HUDEP-2 (cell line): Measurements from ENCODE around the gene SLC6A7.

ENCODE experiments used
- DNase-seq, 76 experiments: peaks; one replicate each; lab custom pipeline; 2025; ENCODE audit not compliant: unreplicated experiment in 76 of 76; lab: John Stamatoyannopoulos, UW

Gene SLC6A7

DNA sequence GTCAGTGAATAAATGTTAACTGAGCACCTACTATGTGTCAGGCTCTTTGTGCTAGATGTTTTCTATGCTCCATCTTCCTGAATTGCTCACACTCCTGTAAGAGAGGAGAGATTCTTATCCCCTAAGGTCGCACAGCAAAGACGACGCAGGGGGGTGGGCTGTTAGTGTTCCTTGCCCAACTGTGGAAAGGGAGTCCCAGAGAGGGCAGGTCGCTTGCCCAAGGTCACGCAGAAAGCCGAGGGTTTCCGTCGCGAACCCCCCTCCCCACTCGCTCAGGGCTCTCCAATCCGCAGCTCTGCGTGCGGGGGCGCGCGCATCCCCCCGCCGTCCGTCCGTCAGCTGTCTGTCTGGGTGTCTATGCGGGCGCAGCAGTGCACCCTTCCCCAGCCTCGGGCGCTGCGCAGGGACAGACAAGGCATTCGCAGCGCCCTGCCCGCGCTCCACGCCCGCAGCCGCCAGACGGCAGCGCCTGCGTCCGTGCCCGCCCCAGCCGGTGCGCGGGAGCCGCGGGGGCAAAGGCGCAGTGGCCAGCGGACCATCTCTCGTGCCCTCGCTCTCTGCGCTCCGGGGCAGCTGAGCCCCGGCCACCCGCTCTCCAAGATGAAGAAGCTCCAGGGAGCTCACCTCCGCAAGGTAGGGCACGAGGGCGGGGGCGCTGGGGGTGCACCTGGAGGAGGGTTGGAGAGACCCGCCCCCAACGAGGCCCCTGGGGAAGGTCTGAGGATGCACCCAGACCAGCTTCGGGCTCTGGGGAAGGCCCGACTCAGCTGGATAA is at the start of gene SLC6A7:
TSS of gene SLC6A7 (plus strand) at position 335 of the 775 bp plus-strand sequence. CDS start at position 601, 266 bp downstream.
- no peak for DNase-seq

DNA sequence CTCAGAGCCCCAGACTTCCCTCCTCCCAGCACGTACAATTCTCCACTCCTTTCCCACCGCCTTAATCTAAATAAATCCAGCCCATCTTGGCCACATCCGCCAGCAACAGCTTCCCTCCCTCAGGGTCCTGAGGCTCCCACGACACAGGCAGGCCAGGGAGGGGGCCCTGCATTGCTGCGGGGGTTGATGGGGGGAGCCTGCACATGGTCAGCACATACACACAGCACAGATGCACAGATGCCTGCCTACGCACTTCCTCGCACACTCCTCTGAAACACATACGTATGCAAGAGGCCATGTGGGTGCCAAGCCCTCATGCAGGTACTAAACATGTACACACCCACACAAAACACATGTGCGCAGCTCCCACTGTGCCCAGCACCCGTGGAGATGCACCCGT is 49.0 kb upstream of the SLC6A7 start:
- no peak for DNase-seq

DNA sequence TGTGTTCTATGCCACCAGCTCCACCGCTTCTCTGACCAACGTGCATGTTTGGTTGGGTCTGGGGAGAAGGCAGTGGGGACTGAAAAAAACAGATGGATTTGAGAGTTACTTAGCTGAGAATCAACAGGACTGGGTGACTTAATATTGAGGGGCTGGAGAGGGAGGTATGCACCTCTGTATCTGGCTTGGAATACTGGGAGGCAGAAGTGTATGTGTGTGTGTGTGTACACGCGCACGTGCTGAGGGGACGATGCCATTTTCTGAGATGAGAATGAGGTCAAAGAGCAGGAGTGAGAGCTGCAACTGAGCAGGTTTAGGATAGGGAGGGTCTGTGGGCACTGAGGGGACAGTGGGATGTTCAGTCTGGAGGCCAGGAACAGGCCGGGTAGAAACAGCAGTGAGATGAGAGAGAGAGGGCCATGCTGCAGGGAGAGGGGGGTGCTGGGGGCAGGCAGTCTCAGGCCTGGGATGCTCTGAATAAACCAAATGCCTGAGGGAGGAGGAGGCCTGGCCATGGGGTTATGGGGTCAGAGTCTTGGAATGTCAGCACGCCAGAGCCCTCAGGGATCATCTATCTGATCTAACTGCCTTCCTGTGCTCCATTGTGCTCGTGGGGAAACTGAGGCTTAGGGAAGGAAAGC is 48.2 kb upstream of the SLC6A7 start:
- DNase-seq, result no peak

DNA sequence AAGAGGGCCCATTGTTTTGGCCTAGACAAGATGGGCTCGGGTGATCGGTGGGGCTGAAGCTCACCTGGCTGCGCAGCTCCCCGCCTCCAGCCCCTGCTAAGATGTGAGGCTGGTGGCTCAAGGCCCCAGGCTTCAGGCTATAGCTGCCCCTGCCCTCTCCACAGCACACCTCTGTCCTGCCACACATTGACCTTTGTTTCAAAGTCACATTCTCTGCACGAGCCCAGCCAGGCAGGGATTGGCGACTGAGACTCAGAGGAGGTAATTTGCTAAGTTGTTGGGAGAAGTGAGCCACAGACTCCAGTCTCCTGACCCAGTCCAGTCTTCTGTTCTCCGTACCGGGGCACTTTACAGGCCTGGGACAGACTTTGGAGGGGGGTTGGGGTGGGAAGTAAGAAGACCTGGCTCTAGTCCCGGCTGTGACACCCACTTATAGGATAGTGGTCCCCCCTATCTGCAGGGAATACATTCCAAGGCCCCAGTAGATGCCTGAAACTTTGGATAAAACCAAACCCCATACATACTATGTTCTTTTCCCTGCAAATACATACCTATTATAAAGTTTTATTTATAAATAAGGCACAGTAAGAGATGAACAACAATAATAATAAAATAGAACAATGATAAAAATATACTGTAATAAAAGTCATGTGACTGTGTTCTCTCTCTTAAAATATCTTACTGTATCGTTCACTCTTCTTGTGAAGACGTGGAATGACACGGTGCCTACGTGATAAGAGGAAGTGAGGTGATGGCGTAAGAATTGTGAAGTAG is 47.5 kb upstream of the SLC6A7 start:
- DNase-seq, result no peak

DNA sequence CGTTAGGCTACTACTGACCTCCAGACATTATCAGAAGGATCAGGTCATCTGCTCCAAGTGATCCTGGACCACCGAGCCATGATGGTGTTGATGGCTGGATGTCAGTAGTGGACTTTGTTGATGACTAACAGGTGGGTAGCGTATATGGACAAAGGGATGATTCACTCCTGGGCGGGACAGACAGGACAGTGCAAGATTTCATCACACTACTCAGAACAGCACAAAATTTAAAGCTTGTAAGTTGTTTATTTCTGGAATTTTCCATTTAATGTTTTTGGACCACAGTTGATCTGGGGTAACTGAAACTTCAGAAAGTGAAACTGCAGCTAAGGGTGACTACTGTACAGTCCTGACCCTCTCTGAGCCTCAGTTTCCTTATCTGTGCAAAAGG is 46.9 kb upstream of the SLC6A7 start:
- no peak for DNase-seq

DNA sequence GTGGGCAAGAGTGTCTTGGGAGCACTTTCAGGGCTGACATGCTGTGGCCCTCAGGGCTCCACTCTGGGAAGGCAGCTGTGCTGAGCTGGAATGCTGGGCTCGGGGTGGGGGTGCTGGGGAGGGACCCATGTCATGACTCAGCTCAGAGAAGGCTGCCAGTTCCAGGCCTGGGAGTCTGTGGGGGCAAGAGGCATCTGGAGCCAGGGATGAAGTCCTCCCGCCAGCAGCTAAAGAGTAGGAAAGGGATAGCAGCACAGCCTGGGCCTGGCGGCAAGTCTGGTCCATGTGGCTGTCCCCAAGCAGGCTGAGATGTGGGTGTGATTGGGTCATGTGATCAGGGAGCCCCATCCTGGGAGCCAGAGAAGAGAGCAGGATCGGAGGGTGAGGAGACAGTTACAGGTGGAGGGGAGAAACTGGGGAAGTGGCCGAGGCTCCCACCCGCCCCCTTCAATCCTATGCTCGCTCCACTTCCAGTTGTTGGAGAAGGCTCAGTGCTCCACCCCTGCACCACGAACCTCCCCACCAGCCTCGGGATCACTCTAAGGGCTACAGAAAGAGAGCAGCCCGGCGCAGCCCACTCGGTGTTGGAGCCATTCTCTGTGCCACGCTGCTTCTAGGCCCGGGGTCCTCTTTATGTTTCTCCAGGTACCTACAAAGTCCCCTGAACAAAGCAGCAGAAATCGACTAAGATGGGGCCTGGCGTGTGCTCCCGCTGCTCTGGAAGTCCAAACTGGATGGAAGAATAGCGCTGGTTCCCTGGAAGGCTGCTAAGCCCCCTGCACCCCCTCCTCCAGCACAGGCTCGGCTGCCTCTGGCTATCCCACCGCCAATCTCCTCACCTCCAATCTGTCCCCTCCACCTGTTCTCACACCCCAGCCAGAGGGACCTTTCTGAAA is 46.3 kb upstream of the SLC6A7 start:
- no peak for DNase-seq

DNA sequence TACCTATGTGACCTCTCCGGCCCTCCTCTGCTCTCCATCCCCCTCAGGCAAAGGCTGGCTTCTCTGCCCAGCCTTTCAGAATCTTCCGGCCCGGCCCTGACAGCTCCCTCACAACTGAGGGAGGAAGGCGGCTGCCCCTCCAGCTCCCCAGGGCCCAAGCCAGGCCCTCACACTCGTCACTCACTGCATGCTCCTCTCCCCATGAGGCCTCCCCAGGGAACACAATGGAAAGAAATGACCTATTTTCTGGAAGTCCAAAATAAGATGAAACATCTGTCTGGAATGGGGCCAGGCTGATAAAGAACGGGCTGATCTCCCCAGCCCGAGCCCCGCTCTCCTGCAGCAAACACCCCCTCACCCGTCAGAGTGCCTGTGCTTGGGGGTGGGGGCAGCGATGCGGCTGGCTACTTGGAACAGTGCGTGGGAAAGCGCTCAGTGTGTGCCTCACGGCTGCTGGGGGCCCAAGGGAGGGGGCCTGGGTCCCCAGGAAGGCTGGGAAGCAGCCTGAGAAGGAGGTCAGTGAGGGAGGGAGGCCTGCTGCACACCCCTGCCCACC is 45.5 kb upstream of the SLC6A7 start:
- no peak for DNase-seq

DNA sequence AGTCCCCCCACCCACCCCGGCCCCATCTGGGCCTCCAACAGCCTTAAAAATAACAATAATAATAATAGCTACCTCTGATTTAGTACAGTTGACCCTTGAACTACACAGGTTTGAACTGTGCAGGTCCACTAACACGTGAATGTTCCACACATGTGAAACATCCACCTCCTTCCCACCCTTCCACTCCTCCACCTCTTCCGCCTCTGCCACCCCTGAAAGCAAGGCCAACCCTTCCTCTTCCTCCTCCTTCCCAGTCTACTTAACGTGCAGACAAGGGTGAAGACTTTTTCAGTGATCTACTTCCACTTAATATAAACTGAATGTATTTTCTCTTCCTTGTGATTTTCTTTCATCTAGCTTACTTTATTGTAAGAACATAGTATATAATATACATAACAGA is 45.0 kb upstream of the SLC6A7 start:
- DNase-seq, result no peak

DNA sequence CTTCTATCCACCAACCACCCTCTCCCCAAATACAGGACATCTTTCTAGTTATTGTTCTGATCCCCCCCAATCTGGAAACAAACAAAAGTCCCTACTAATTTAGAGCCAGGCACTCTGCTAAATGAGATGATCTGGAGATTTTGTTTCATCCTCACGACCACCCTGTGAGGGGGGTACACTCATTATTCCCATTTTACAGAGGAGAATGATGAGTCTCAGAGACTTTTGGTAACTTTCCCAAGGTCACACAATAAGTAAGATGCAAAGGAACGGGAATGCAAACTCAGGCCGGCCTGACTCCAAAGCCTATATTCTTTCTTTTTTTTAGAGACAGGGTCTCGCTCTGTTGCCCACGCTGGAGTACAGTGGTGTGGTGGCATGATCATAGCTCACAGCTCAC is 43.6 kb upstream of the SLC6A7 start:
- DNase-seq, result no peak

DNA sequence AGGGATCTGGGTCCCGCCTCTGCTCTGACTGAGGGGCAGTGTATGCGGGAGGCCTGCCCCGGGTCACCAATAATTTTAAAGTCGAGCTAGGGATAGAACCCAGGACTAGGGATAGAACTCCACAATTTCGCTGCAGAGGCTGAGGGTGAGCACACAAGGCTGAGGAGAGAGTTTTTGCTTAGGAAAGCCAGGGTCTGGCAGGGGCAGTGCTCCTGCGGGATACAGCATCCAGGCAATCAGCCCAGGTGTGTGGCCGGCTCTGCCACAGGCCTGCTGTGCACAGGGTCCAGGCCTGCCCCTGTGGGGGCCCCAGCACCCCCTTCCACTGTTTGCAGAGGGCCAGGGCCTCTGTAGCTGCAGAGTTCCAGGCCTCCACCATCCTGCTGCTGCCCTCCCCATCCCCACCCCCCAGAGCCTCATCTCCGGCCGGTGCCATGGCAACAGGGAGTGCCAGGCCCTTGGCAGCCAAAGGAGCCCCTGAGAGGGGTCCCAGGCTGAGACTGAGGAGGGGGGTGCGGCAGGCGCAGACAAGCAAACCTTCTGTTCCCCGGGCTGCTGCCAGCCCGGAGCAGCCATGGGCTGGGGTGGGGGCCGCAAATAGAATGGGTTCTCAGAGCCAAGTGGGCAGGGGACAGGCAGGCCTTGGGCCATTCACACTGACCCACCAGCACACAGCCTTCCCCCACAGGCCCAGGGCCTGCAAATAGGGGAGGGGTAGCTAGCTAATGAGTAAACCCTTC is 42.8 kb upstream of the SLC6A7 start:
- DNase-seq, result no peak

DNA sequence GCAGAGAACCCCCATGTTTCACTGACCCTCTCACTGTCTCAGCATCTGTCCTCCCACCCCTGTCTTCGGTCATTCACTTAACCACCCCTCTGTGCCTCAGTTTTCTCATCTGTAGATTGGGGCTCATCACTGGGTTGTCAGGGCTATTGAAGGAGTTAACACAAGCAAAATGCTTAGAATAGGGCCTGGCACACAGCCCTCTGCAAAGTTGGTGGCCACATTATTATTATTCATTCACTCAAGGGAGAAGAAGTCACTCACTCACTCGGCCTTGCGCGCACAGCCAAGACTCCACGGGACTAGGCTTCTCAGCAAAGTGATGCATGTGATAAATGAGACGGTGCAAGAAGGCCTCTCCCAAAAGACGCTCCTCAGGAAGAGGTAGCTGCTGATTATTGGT is 42.2 kb upstream of the SLC6A7 start:
- DNase-seq, result no peak

DNA sequence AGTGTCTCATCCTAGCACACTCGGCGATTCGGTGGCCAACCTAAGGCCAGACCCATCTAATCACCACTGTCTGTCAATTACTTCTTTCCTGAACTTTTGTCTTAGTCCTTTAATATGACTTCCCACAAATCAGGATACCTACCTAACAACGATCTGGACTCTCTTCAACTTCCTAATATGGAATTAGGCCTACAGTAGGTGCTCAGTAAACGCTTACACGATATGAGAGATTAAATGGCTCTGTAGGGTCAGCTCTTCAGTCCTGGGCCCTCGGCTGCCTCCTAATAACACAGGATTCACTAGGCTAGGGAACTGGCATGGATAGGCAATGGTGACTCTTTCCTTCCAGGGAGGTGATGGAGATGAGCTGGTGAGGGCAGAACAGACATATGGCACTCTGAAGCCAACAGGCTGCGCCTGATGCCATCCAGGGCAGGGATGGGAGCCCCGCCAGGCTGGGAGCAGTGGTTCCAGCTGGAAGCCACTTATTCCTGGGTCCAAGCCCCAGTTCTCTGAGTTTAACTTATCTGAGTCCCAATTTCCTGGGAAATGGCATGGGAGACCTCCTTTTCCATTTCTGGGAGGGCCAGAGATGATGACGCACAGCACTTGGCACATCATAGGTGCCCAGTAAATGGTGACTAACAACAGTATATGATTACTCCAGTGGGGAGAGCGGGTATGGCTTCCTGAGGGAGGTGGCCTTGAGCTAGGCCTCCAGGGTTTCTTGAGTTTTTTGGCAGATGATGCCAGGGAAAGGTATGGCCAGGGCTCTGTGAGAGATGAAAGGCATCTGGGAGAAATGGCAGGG is 41.5 kb upstream of the SLC6A7 start:
- DNase-seq, result no peak

DNA sequence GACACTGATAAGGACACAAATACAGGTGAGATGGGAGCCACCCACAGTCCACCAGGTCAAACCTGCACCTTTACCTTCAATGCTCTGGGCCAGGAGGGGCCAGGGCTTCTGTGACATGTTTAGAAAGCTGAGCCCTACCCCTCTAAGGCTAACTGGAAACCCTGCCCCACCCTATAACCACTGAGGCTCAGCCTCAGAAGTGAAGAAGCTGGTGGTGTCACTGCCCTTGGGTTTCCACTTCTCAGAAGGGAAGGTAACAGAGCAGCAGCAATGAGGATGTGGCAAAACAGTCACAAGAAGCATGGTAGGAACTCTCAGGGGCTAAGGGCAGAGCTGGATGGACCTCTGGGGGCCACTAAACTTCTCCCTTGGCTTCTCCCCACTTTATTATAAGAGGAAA is 40.2 kb upstream of the SLC6A7 start:
- no peak for DNase-seq

DNA sequence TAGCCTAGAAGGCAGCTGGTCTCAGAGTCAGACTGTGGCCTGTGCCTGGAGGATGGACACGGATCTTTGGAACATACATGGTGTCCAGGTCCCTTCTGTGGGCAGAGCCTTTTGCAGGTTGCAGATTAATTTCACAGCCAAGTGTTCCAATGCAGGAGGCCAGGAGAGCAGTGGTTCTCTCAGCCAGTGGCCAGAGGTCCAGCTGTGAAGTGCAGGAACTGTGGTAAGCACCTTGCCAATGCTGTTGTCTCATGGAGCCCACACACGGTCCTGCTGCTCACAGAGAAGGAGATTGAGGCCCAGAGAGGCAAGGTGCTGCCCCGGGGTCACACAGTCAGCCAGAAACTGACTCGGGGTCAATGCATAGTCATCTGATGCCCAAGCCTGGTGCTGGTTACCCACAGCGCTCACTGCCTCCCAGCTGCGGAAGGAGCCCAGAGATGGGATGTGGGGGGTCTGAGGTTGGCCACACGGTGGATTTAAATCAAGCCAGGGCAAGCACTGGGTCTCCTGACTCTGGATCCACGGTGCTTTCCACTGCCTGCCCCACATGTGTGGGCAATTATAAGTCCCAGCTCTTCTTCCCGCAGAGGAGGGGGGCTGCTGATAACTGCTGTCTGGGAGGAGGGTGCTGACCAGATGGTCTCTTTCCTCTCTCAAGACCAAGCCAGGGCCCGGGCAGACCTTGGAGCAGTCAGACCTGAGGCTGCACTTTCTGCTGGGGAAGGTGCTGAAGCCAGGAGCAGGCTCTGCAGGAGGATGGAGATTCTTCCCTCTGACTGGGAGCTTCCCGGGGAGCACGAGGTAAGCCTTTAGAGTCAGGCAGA is 37.0 kb upstream of the SLC6A7 start:
- no peak for DNase-seq

DNA sequence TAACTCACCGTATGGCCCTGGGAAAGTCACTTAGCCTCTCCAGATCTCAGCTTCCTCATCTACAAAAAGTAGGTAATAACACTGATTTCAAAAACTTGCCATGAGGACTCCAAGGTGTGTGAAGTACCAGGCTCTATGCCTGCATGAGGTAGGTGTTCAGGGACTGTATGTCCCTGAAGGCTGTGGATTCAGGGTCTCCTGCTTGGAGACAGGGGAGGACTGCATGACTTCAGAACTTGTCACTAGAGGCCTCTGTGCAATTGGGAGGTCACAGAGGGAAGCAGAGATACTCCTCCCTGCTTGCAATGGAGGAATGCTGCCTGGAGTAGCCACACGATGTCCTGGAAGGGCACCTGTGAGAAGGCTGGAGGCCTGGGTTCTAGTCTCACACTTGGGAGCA is 36.4 kb upstream of the SLC6A7 start:
- no peak for DNase-seq

DNA sequence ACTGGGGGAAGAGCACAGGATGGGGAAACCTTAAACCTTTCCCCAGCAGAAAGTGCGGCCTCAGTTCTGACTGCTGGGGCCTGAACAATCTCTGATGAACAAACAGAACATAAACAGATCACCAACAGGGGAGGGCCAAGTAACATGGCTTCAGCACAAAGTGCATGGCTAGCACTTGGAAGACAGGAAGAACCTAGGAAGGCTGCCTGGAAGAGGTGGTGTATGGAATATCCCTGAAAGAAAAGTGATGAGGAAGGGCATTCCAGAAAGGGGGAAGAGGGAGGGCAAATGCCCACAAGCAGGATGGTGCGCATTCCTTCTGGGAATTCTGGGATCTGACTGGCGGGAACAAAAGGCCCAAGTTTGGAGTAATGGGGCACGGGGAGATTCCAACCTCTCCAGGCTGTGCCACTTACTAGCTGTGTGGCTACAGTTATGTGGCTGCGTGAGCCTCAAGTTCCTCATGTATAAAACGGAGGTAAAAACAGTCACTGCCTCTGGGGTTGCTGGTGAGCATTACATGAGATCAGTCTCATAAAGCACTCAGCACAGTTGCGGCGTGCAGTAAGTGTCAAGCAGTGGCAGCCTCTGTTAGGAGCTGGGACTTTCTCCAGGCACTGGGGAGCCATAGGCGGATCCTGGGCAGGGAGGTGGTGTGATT is 35.8 kb upstream of the SLC6A7 start:
- peak in 4 of 76 experiments; percentile 4 to 10 (median 10) for DNase-seq

DNA sequence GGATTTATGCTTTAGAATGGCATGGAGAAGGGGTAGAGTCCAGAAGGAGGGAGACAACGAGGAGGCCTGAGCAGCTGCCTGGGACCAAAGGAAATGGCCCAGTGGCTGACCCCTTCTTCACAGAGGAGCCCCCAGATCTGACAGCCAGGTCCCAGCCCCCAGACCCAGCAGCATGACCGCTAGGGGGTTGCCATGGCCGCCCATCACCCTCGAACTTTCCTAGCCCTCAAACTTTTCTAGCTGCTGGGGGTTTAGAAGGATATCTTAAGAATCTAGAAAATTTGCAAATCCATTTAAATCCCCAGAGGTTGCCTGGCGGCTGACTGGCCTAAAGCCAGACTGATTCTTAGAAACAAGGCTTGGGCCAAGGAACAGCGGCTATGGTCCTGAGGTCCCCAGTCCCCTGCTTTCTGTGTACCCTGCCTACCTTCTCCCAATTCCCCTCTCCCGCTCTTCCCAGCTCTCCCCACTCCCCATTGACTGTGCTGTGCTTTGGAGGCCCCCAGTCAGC is 35.2 kb upstream of the SLC6A7 start:
- no peak for DNase-seq
